Measurements from ENCODE around the gene MMRN2. TPM values are rescaled to one million over a fixed set of nuclear protein-coding genes. Genes with fewer than 3 reads are reported as not detected.

The MMRN2 gene

GRCh38 chr10:86898511-86898910 is 58.9 kb downstream of the MMRN2 start:
- peaks cover 11% of the 10 kb centered on the region for H3K36me3 ChIP-seq (ENCODE audit: insufficient read depth, low read length)

GRCh38 chr10:86889997-86890396 is 67.4 kb downstream of the MMRN2 start:
- Histone ChIP-seq H3K36me3 (ENCODE audit: insufficient read depth, low read length) (peaks cover 11% of the 10 kb centered on the region), H3K27me3 (ENCODE audit: control insufficient read depth, insufficient read depth, low read length) (no peaks in the 10 kb centered on the region), H3K4me2 (ENCODE audit: low read length) (no peak overlapping the region), H3K4me3 (ENCODE audit: low read length) (no peak overlapping the region), H3K9ac (ENCODE audit: low read depth, low read length) (no peak overlapping the region), H3K4me1 (ENCODE audit: control insufficient read depth, insufficient read depth, low read length) (peaks cover 11% of the 10 kb centered on the region), H3K9me3 (replicated peaks; ENCODE audit: low read length) (no peaks in the 10 kb centered on the region)

More at GRCh38 chr10:86898511-86898910, 58.9 kb downstream of the MMRN2 start:
- Histone ChIP-seq H3K4me3 (ENCODE audit: low read length) (no peak overlapping the region), H3K4me2 (ENCODE audit: low read length) (no peak overlapping the region), H3K27me3 (ENCODE audit: control insufficient read depth, insufficient read depth, low read length) (no peaks in the 10 kb centered on the region), H3K4me1 (ENCODE audit: control insufficient read depth, insufficient read depth, low read length) (no peaks in the 10 kb centered on the region), H3K9ac (ENCODE audit: low read depth, low read length) (no peak overlapping the region), H3K9me3 (replicated peaks; ENCODE audit: low read length) (no peaks in the 10 kb centered on the region)

GRCh38 chr10:86888585-86889381 is 68.6 kb downstream of the MMRN2 start:
- H3K9ac ChIP-seq (ENCODE audit: low read depth, low read length), result no peak overlapping the region
- no peak overlapping the region for H3K4me3 ChIP-seq (ENCODE audit: low read length)

More at GRCh38 chr10:86888585-86889381, 68.6 kb downstream of the MMRN2 start:
- Histone ChIP-seq H3K27me3 (ENCODE audit: control insufficient read depth, insufficient read depth, low read length) (no peaks in the 10 kb centered on the region), H3K4me2 (ENCODE audit: low read length) (peak overlapping the region; percentile 56), H3K9me3 (replicated peaks; ENCODE audit: low read length) (no peaks in the 10 kb centered on the region), H3K4me1 (ENCODE audit: control insufficient read depth, insufficient read depth, low read length) (peaks cover 11% of the 10 kb centered on the region), H3K36me3 (ENCODE audit: insufficient read depth, low read length) (peaks cover 7% of the 10 kb centered on the region)

Small RNA genes within 50 kb of the gene (small RNA-seq; reads per million reads assigned to genes)
- gene BMS1P3 (not detected), gene RNU1-19P (12.5 reads per million, percentile 92 among the genes with 10 or more reads in this experiment)

Data from skeletal muscle satellite cell (primary cell).